Activated CD8-positive, alpha-beta memory T cell treated with anti-CD3 and anti-CD28 coated beads, Interleukin-2, amount 10 ng/mL, durations not matched to agents 7 days and 5 days (primary cell): ENCODE results near the gene TLE6. TPM values are rescaled to one million over a fixed set of nuclear protein-coding genes. Genes with fewer than 3 reads are reported as not detected.
"Not testable (repeated sequence)": the region's sequence is repeated elsewhere in the genome, so short reads cannot be mapped to it uniquely, and the experiment has no call there.

Experiments
- ATAC-seq: fragments of 150-1000 bp; cut with Tn5 transposase; one replicate; pipeline ENCODE4 v1.10.0; 2021; ENCODE audit warnings: moderate library complexity
- CTCF ChIA-PET: fragments of 350-600 bp; sonication (Branson Sonifier 250); formaldehyde crosslinking; loops from one replicate; lab custom pipeline; 2021; ENCODE audit warnings: antibody characterized with exemption; lab: Charles Lee
- DNase-seq: peaks from one replicate; pipeline ENCODE4 v3.0.0-alpha.2; 2020
- H3K27ac Mint-ChIP-seq: one replicate; pipeline ENCODE4 v1.8.0; 2021; ENCODE audit warnings: mild to moderate bottlenecking, mixed read lengths
- H3K27me3 Mint-ChIP-seq: one replicate; pipeline ENCODE4 v1.8.0; 2021; ENCODE audit warnings: mixed read lengths
- H3K36me3 Mint-ChIP-seq: one replicate; pipeline ENCODE4 v1.8.0; 2021; ENCODE audit warnings: mild to moderate bottlenecking, mixed read lengths
- H3K4me1 Mint-ChIP-seq: one replicate; pipeline ENCODE4 v1.8.0; 2021; ENCODE audit warnings: mixed read lengths
- H3K4me3 Mint-ChIP-seq: one replicate; pipeline ENCODE4 v1.8.0; 2021; ENCODE audit warnings: mild to moderate bottlenecking, moderate library complexity, mixed read lengths
- H3K9me3 Mint-ChIP-seq: one replicate; pipeline ENCODE4 v1.8.0; 2022; ENCODE audit warnings: low read depth, mixed read lengths
- total RNA-seq, 2 experiments: library from RNA; stranded (reverse); gene quantifications; one replicate each; pipeline ENCODE4 v1.2.3, GENCODE V29; 2021

Gene TLE6
- total RNA-seq, 2 experiments from 2014 or later: 1.9 to 3.2 TPM

DNA sequence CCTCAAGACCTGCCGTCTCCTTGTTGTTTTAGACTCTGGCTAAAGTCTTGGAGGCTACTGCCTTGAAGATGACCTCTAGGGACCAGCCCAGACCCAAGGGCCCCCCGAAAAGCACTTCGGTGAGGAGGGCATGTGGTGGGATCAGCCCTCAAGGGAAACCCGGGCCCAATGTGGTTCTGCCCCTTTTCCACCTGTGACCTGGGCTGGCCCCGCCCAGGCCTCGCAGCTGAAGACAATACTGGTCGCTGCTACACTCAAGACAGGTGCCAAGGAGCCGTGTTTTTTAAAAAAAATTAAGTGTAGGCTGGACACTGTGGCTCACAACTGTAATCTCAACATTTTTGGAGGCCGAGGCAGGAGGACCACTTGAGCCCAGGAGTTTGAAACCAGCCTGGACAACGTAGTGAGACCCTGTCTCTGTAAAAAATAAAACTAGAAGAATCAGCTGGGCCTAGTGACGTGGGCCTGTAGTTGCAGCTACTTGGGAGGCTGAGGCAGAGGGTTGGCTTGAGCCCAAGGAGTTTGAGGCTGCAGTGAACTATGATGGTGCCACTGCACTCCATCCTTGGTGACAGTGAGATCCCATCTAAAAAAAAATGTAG, 903 bp downstream of the TLE6 start:
- Mint-ChIP-seq H3K4me3 (no peak overlapping the region), H3K27me3 (peaks cover 19% of the 10 kb centered on the region), H3K9me3 (no peaks in the 10 kb centered on the region), H3K36me3 (no peaks in the 10 kb centered on the region), H3K4me1 (peaks cover 22% of the 10 kb centered on the region), H3K27ac (no peak overlapping the region)
- DNase-seq (no peak), ATAC-seq (no peak)
- CTCF ChIA-PET: interaction anchor here (0.9 to 5.2 kb wide), 9 partner anchors 12 to 495 kb away, joined by 3 to 27 read pairs (median 3); no protein-coding TSS in a partner anchor

DNA sequence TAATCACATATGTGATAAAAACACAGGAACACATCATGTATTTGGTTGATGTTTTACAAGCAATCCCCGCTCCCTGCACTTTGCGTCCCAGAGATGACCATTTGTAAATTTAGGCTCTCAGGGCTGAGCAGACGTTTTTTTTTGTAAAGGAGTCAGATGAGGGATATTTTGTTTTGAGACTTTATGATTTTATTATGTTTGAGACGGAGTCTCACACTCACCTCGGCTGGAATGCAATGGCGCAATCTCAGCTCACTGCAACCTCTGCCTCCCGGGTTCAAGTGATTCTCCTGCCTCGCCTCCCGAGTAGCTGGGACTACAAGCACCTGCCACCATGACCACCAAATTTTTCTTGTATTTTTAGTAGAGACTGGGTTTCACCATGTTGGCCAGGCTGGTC, 1.4 kb downstream of the TLE6 start:
- no peak overlapping the region for H3K27ac Mint-ChIP-seq
- ATAC-seq (no peak), DNase-seq (no peak)
- CTCF ChIA-PET: interaction anchor here (1.1 to 5.2 kb wide), 2 partner anchors 15 to 26 kb away, joined by 3 to 27 read pairs; no protein-coding TSS in a partner anchor
- H3K36me3 Mint-ChIP-seq: no peaks in the 10 kb centered on the region
- H3K4me3 Mint-ChIP-seq: no peak overlapping the region
- peaks cover 23% of the 10 kb centered on the region for H3K27me3 Mint-ChIP-seq
- no peaks in the 10 kb centered on the region for H3K9me3 Mint-ChIP-seq
- peaks cover 22% of the 10 kb centered on the region for H3K4me1 Mint-ChIP-seq

GRCh38 chr19:2981898-2982297, 4.5 kb downstream of the TLE6 start:
- no peak for ATAC-seq
- H3K27ac Mint-ChIP-seq: no peak overlapping the region
- CTCF ChIA-PET: interaction anchor here (0.7 to 1.6 kb wide), 2 partner anchors 19 to 1078 kb away, joined by 3 to 5 read pairs; no protein-coding TSS in a partner anchor

GRCh38 chr19:2982561-2982960, 5.2 kb downstream of the TLE6 start:
- ATAC-seq: no peak
- Mint-ChIP-seq H3K27me3 (peaks cover 19% of the 10 kb centered on the region), H3K4me3 (no peak overlapping the region), H3K36me3 (no peaks in the 10 kb centered on the region), H3K27ac (no peak overlapping the region), H3K4me1 (peaks cover 5% of the 10 kb centered on the region), H3K9me3 (no peaks in the 10 kb centered on the region)
- DNase-seq: no peak
- CTCF ChIA-PET: interaction anchor here (0.7 kb wide), 1 partner anchor 1077 kb away, joined by 3 read pairs; no protein-coding TSS in a partner anchor

More at GRCh38 chr19:2981898-2982297, 4.5 kb downstream of the TLE6 start:
- DNase-seq: no peak
- peaks cover 19% of the 10 kb centered on the region for H3K27me3 Mint-ChIP-seq
- no peaks in the 10 kb centered on the region for H3K9me3 Mint-ChIP-seq
- H3K4me3 Mint-ChIP-seq: no peak overlapping the region
- no peaks in the 10 kb centered on the region for H3K36me3 Mint-ChIP-seq
- H3K4me1 Mint-ChIP-seq: peaks cover 9% of the 10 kb centered on the region

DNA sequence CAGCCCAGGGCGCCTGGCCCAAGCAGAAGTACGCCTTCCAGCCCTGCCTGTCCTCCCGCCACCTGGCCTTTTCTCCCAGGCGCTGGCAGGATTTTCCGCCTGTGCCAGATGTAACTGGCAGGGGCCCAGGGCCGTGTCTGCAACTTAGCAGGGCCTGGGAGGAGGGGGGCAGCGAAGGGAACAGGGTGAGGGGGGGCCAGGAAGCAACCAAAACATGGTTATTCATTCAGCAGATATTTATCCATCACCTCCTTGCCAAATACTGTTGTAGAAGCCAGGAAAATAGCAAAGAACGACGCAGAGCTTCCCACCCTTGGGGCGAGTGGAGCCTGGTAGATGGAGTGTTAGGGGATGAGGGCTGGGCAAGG, 5.6 kb downstream of the TLE6 start:
- DNase-seq (no peak), ATAC-seq (no peak)
- Mint-ChIP-seq H3K36me3 (no peaks in the 10 kb centered on the region), H3K9me3 (no peaks in the 10 kb centered on the region), H3K27me3 (peaks cover 19% of the 10 kb centered on the region), H3K27ac (no peak overlapping the region), H3K4me3 (no peak overlapping the region), H3K4me1 (peaks cover under 1% of the 10 kb centered on the region)
- CTCF ChIA-PET: interaction anchor here (0.5 kb wide), 1 partner anchor 12 kb away, joined by 3 read pairs; no protein-coding TSS in a partner anchor

- H3K4me3 Mint-ChIP-seq: no peak overlapping the region
- H3K4me1 Mint-ChIP-seq: no peaks in the 10 kb centered on the region
- DNase-seq (no peak), ATAC-seq (no peak)
- H3K27ac Mint-ChIP-seq: no peak overlapping the region
- no peaks in the 10 kb centered on the region for H3K9me3 Mint-ChIP-seq
- peaks cover 19% of the 10 kb centered on the region for H3K27me3 Mint-ChIP-seq
- CTCF ChIA-PET: interaction anchor here (0.5 kb wide), 1 partner anchor 13 kb away, joined by 3 read pairs; no protein-coding TSS in a partner anchor
- H3K36me3 Mint-ChIP-seq: no peaks in the 10 kb centered on the region
Observed at GRCh38 chr19:2983351-2984214, 6.2 kb downstream of the TLE6 start.

DNA sequence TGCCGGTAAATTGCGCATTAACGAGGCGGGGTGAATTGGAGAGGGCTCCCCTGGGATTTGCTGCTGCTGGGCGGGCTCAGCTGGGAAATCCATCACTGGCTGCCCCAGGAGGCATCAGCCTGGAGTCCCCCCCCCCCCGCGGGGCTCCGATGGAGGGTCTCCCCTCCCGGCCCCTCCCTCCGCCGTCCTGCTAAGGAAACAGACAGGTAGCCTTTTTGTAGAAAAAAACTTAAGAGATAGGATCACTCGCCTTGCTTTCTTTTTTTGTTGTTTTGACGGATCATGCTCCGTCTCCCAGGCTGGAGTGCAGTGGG, 6.8 kb downstream of the TLE6 start:
- Mint-ChIP-seq H3K27me3 (peaks cover 19% of the 10 kb centered on the region), H3K27ac (no peak overlapping the region), H3K9me3 (no peaks in the 10 kb centered on the region), H3K36me3 (no peaks in the 10 kb centered on the region), H3K4me1 (no peaks in the 10 kb centered on the region), H3K4me3 (no peak overlapping the region)
- ATAC-seq: no peak
- DNase-seq: no peak
- CTCF ChIA-PET: no interaction called here

DNA sequence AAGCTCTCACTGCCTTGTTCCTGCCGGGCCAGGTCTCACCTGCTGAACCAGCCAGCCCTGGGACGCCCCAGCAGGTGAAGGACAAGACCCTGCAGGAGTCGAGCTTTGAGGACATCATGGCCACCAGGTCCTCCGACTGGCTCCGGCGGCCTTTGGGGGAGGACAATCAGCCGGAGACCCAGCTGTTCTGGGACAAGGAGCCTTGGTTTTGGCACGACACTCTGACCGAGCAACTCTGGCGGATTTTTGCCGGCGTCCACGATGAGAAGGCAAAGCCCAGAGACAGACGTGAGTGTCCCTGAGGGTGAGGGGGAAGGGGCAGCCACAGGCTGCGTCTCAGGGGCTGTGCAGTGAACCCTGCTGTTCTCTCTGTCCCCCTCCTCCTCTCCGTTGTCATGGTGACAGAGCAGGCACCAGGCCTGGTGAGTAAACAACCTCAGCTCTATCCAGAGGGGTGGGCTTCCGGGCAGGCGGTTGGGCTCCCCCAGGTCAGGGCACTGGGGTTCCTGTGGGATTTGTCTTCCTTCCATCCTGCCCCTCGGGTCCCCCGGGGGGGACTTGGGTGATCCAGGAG, 9.7 kb downstream of the TLE6 start:
- H3K4me1 Mint-ChIP-seq: no peaks in the 10 kb centered on the region
- no peak overlapping the region for H3K4me3 Mint-ChIP-seq
- no peak for ATAC-seq
- DNase-seq: no peak
- H3K27me3 Mint-ChIP-seq: peaks cover 15% of the 10 kb centered on the region
- H3K36me3 Mint-ChIP-seq: no peaks in the 10 kb centered on the region
- CTCF ChIA-PET: no interaction called here
- no peak overlapping the region for H3K27ac Mint-ChIP-seq
- no peaks in the 10 kb centered on the region for H3K9me3 Mint-ChIP-seq

DNA sequence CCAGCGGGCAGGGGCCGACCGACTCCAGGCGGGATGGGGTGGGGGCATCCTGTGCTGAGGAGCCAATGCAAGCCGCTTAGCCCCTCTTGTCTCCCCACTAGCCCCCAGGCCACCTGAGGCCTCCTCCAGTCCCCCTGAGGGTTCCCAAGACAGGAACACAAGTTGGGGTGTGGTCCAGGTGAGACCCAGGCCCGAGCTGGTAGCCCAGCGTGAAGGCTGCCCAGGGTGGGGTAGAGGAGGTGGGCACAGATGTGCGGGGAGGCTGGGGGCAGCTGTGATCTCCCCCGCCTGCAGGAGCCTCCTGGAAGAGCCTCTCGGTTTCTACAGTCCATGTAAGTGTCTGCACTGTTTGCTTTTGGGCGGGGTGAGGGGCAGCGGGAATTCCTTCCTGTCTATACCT, 10.4 kb downstream of the TLE6 start:
- CTCF ChIA-PET: no interaction called here
- H3K9me3 Mint-ChIP-seq: no peaks in the 10 kb centered on the region

DNA sequence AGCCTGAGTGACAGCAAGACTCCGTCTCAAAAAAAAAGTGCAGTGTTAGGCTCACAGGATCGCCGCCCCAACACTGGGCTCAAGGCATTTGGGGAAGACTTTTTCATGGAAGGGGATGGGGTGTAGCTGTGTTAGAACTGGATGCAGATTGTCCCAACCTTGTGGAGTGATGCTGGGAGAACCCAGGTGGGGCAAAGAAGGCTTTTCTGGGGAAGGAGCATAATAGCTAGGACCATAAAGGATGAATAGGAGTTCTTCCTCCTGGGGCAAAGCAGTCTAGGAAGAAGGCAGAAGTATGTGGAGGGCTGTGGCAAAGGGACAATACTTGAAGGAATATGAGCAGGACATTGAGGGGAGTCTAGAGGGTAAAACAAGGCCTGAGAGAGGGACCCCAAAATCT, 11.2 kb downstream of the TLE6 start:
- Mint-ChIP-seq H3K9me3 (no peaks in the 10 kb centered on the region), H3K27ac (no peak overlapping the region), H3K27me3 (peaks cover 8% of the 10 kb centered on the region), H3K4me1 (no peaks in the 10 kb centered on the region), H3K36me3 (no peaks in the 10 kb centered on the region), H3K4me3 (no peak overlapping the region)
- ATAC-seq (no peak), DNase-seq (no peak)
- CTCF ChIA-PET: no interaction called here

More for the DNA sequence above, 10.4 kb downstream of the TLE6 start:
- Mint-ChIP-seq H3K4me3 (no peak overlapping the region), H3K36me3 (no peaks in the 10 kb centered on the region), H3K27ac (no peak overlapping the region), H3K4me1 (no peaks in the 10 kb centered on the region), H3K27me3 (peaks cover 15% of the 10 kb centered on the region)
- ATAC-seq (no peak), DNase-seq (no peak)

DNA sequence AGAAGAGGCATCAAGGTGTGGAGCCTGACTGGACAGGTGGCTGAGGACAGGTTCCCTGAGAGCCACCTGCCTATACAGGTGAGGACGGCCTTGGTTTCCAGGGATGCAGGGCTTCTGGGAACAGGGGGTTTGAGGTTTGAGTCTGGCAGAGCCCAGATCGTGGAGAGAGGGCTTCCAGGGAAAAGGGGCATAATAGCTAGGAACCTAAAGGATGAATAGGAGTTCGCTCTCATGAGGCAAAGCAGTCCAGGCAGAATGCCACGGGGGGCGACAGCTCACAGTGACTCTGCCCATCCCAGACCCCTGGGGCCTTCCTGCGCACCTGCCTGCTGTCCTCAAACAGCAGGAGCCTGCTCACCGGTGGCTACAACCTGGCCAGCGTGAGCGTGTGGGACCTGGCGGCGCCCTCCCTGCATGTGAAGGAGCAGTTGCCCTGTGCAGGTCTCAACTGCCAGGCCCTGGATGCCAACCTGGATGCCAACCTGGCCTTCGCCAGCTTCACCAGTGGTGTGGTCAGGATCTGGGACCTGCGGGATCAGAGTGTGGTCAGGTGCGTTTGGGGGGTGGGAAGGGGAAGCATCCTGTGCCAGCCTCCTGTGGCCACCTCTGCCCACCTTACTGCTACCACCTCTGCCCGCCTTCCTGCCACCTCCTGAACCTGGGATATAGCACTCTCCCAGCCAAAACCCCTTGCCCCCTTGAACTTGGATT, 12.0 kb downstream of the TLE6 start:
- ATAC-seq: no peak
- peaks cover 5% of the 10 kb centered on the region for H3K27me3 Mint-ChIP-seq
- H3K4me1 Mint-ChIP-seq: no peaks in the 10 kb centered on the region
- CTCF ChIA-PET: no interaction called here
- no peak overlapping the region for H3K27ac Mint-ChIP-seq
- H3K9me3 Mint-ChIP-seq: no peaks in the 10 kb centered on the region
- H3K4me3 Mint-ChIP-seq: no peak overlapping the region
- H3K36me3 Mint-ChIP-seq: no peaks in the 10 kb centered on the region
- no peak for DNase-seq

DNA sequence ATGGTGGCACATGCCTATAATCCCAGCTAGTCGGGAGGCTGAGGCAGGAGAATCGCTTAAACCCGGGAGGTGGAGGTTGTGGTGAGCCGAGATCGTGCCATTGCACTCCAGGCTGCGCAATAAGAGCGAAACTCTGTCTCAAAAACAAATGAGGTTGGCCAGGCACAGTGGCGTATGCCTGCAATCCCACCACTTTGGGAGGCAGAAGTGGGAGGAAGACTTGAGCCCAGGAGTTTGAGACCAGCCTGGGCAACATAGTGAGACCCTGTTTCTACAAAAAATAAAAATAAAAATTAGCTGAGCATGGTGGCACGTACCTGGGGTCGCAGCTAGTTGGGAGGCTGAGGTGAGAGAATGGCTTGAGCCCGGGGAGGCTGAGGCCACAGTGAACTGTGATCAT, 15.0 kb downstream of the TLE6 start:
- H3K4me3 Mint-ChIP-seq, H3K27ac Mint-ChIP-seq, ATAC-seq, H3K4me1 Mint-ChIP-seq, H3K9me3 Mint-ChIP-seq, H3K27me3 Mint-ChIP-seq, H3K36me3 Mint-ChIP-seq, DNase-seq: not testable (repeated sequence)
- CTCF ChIA-PET: interaction anchor here (0.6 kb wide), 1 partner anchor 28 kb away, joined by 3 read pairs; no protein-coding TSS in a partner anchor

DNA sequence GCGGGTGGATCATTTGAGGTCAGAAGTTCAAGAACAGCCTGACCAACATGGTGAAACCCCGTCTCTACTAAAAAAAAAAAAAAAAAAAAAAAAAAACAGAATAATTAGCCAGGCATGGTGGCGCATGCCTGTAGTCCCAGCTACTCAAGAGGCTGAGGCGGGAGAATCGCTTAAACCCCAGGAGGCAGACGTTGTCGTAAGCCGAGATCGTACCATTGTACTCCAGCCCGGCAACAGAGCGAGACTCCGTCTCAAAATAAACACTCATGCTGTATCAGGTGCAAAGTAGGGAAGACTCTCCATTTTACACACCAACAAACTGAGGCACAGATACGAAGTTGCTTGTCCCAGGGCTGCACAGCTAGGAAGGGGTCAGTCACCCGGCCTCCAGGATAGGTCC, 15.6 kb downstream of the TLE6 start:
- H3K27ac Mint-ChIP-seq: no peak overlapping the region
- no peaks in the 10 kb centered on the region for H3K9me3 Mint-ChIP-seq
- no peak for ATAC-seq
- CTCF ChIA-PET: interaction anchor here (0.6 to 0.7 kb wide), 2 partner anchors 28 to 111 kb away, joined by 3 read pairs; no protein-coding TSS in a partner anchor
- H3K27me3 Mint-ChIP-seq: no peaks in the 10 kb centered on the region
- H3K4me1 Mint-ChIP-seq: no peaks in the 10 kb centered on the region
- H3K36me3 Mint-ChIP-seq: no peaks in the 10 kb centered on the region
- no peak for DNase-seq
- H3K4me3 Mint-ChIP-seq: no peak overlapping the region
